ENCODE measurements around the gene SLIT3. TPM values are rescaled to one million over a fixed set of nuclear protein-coding genes. Genes with fewer than 3 reads are reported as not detected.

The SLIT3 gene
- total and polyA plus RNA-seq, 2 experiments from 2014 or later = 58.4 to 96.7 TPM

DNA sequence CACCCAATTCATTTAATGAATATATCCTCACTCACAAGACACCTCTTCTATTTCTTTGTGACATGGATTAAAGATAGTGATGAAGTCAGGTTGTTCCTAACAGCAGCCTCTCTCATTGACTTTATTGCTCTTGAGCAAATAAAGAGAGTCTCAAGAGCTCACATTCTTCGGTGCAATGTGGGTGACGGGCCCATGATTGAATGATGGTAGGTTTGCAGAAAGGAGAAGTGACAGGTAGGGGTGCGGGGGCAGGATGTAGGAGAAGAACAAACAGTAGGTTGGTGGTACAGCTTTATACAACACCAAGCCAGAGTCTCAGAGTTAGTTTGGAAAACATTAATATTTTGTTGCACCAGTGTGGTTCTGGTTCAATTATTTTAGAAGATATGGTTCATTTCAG is 122.2 kb downstream of the SLIT3 start:
- no peak overlapping the region for H3K27ac ChIP-seq
- no peaks in the 10 kb centered on the region for H3K36me3 ChIP-seq (replicated peaks; ENCODE audit: insufficient read depth, low read depth)
- H3K4me2 ChIP-seq = no peak overlapping the region
- no peak overlapping the region for H2AFZ ChIP-seq
- H3K9me2 ChIP-seq (replicated peaks; ENCODE audit: insufficient read depth) = no peaks in the 10 kb centered on the region
- H3K9me3 ChIP-seq (ENCODE audit: low read depth) = no peaks in the 10 kb centered on the region
- TF ChIP-seq, protein P1, sequence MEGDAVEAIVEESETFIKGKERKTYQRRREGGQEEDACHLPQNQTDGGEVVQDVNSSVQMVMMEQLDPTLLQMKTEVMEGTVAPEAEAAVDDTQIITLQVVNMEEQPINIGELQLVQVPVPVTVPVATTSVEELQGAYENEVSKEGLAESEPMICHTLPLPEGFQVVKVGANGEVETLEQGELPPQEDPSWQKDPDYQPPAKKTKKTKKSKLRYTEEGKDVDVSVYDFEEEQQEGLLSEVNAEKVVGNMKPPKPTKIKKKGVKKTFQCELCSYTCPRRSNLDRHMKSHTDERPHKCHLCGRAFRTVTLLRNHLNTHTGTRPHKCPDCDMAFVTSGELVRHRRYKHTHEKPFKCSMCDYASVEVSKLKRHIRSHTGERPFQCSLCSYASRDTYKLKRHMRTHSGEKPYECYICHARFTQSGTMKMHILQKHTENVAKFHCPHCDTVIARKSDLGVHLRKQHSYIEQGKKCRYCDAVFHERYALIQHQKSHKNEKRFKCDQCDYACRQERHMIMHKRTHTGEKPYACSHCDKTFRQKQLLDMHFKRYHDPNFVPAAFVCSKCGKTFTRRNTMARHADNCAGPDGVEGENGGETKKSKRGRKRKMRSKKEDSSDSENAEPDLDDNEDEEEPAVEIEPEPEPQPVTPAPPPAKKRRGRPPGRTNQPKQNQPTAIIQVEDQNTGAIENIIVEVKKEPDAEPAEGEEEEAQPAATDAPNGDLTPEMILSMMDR (IDR thresholded peaks at IDR 0.05; ENCODE audit: poor library complexity) = no peak
- TF ChIP-seq EZH2 (IDR thresholded peaks at IDR 0.05; ENCODE audit: borderline replicate concordance) = no peak
- peak; percentile 87 for TF ChIP-seq EZH2phosphoT487 (IDR thresholded peaks at IDR 0.05; ENCODE audit: low read depth, severe bottlenecking, unreplicated experiment)
- H3K4me3 ChIP-seq = no peak overlapping the region
- DNase-seq (ENCODE audit: low spot score) = peak; percentile 45
- peaks cover 12% of the 10 kb centered on the region for H3K4me1 ChIP-seq (ENCODE audit: insufficient read depth)
- 73% methylated on average over 3 of the region's 3 CpGs for WGBS (ENCODE audit: low lambda C conversion rate, missing lambda C conversion rate)
- H3K27me3 ChIP-seq = no peaks in the 10 kb centered on the region
- H3K79me2 ChIP-seq = peaks cover 22% of the 10 kb centered on the region
- H4K20me1 ChIP-seq (ENCODE audit: insufficient read depth, poor library complexity, severe bottlenecking) = no peaks in the 10 kb centered on the region

- no peaks in the 10 kb centered on the region for H3K9me2 ChIP-seq (replicated peaks; ENCODE audit: insufficient read depth)
- no peaks in the 10 kb centered on the region for H3K9me3 ChIP-seq (ENCODE audit: low read depth)
- H3K36me3 ChIP-seq (replicated peaks; ENCODE audit: insufficient read depth, low read depth) = no peaks in the 10 kb centered on the region
- H3K27me3 ChIP-seq = no peaks in the 10 kb centered on the region
- no peak overlapping the region for H3K27ac ChIP-seq
- 77% methylated on average over 5 of the region's 5 CpGs for WGBS (ENCODE audit: low lambda C conversion rate, missing lambda C conversion rate)
- no peak overlapping the region for H3K4me2 ChIP-seq
- no peak overlapping the region for H3K4me3 ChIP-seq
- no peak overlapping the region for H2AFZ ChIP-seq
- TF ChIP-seq EZH2phosphoT487 (IDR thresholded peaks at IDR 0.05; ENCODE audit: low read depth, severe bottlenecking, unreplicated experiment) (no peak), EZH2 (IDR thresholded peaks at IDR 0.05; ENCODE audit: borderline replicate concordance) (no peak)
- TF ChIP-seq, protein P1 (IDR thresholded peaks at IDR 0.05; ENCODE audit: poor library complexity) = no peak
- peaks cover 2% of the 10 kb centered on the region for H4K20me1 ChIP-seq (ENCODE audit: insufficient read depth, poor library complexity, severe bottlenecking)
- no peak for DNase-seq (ENCODE audit: low spot score)
- peaks cover 24% of the 10 kb centered on the region for H3K79me2 ChIP-seq
- peaks cover 12% of the 10 kb centered on the region for H3K4me1 ChIP-seq (ENCODE audit: insufficient read depth)
Measured at GRCh38 chr5:169178274-169178673, 122.7 kb downstream of the SLIT3 start.

GRCh38 chr5:169176709-169177694 is 123.9 kb downstream of the SLIT3 start:
- no peak overlapping the region for H2AFZ ChIP-seq
- no peaks in the 10 kb centered on the region for H3K36me3 ChIP-seq (replicated peaks; ENCODE audit: insufficient read depth, low read depth)
- H3K27me3 ChIP-seq = no peaks in the 10 kb centered on the region
- H3K4me1 ChIP-seq (ENCODE audit: insufficient read depth) = peaks cover 12% of the 10 kb centered on the region
- H4K20me1 ChIP-seq (ENCODE audit: insufficient read depth, poor library complexity, severe bottlenecking) = peaks cover 3% of the 10 kb centered on the region
- H3K27ac ChIP-seq = no peak overlapping the region
- H3K9me3 ChIP-seq (ENCODE audit: low read depth) = no peaks in the 10 kb centered on the region
- H3K9me2 ChIP-seq (replicated peaks; ENCODE audit: insufficient read depth) = no peaks in the 10 kb centered on the region
- no peak for DNase-seq (ENCODE audit: low spot score)
- 49% methylated on average over 5 of the region's 5 CpGs for WGBS (ENCODE audit: low lambda C conversion rate, missing lambda C conversion rate)
- peaks cover 21% of the 10 kb centered on the region for H3K79me2 ChIP-seq
- no peak overlapping the region for H3K4me2 ChIP-seq
- TF ChIP-seq EZH2 (IDR thresholded peaks at IDR 0.05; ENCODE audit: borderline replicate concordance) = no peak
- TF ChIP-seq EZH2phosphoT487 (IDR thresholded peaks at IDR 0.05; ENCODE audit: low read depth, severe bottlenecking, unreplicated experiment) = no peak
- TF ChIP-seq, protein P1 (IDR thresholded peaks at IDR 0.05; ENCODE audit: poor library complexity) = no peak
- no peak overlapping the region for H3K4me3 ChIP-seq
